Keratinocyte (primary cell): ENCODE data around the gene OPTC. TPM values are rescaled to one million over a fixed set of nuclear protein-coding genes. Genes with fewer than 3 reads are reported as not detected.

ENCODE experiments used
- DNase-seq: peaks from one replicate; pipeline ENCODE4 v3.0.0-alpha.2; 2011; ENCODE audit warnings: low read depth, missing footprints, low spot score
- FAIRE-seq: peaks from 2 replicates; lab custom pipeline; 2011; peaks lifted over from hg19 to GRCh38; lab: Jason Lieb, UNC
- H2AFZ ChIP-seq: 2 replicates; pipeline ENCODE4 v1.6.0; 2012; ENCODE audit warnings: low read length, control low read depth, inconsistent platforms; ENCODE audit not compliant: control insufficient read depth
- H3K27ac ChIP-seq: 2 replicates; pipeline ENCODE4 v1.5.1; 2011; ENCODE audit warnings: low read length; ENCODE audit not compliant: control insufficient read depth, insufficient read depth
- H3K27me3 ChIP-seq: 3 replicates; pipeline ENCODE4 v1.6.0; 2011; ENCODE audit warnings: low read length; ENCODE audit not compliant: control insufficient read depth, insufficient read depth; ENCODE audit errors: extremely low read depth
- H3K36me3 ChIP-seq, 2 experiments: 2 replicates in 1 of 2; 3 replicates in 1 of 2; pipeline ENCODE4 v1.5.1; 2011; ENCODE audit warnings: low read length in 2 of 2, mild to moderate bottlenecking in 1 of 2; ENCODE audit not compliant: control insufficient read depth in 2 of 2, insufficient read depth in 2 of 2; ENCODE audit errors: extremely low read depth in 1 of 2
- H3K4me1 ChIP-seq: 3 replicates; pipeline ENCODE4 v1.5.1; 2011; ENCODE audit warnings: low read length; ENCODE audit not compliant: control insufficient read depth, insufficient read depth; ENCODE audit errors: extremely low read depth
- H3K4me2 ChIP-seq: 3 replicates; pipeline ENCODE4 v1.6.0; 2011; ENCODE audit warnings: low read depth, low read length; ENCODE audit not compliant: control insufficient read depth, insufficient read depth; ENCODE audit errors: extremely low read depth
- H3K4me3 ChIP-seq, 3 experiments: fragments of 200-600 bp in 1 of 3; sonication (generic) in 1 of 3; 2 replicates in 2 of 3; 3 replicates in 1 of 3; pipeline ENCODE4 v1.5.1; 2011 to 2016; ENCODE audit warnings: low read length in 3 of 3, mild to moderate bottlenecking in 3 of 3, control low read depth in 2 of 3, inconsistent platforms in 1 of 3, low read depth in 1 of 3, mixed read lengths in 1 of 3, mixed run types in 1 of 3, moderate library complexity in 1 of 3; ENCODE audit not compliant: control insufficient read depth in 2 of 3, insufficient read depth in 2 of 3; ENCODE audit errors: extremely low read depth in 1 of 3
- H3K79me2 ChIP-seq: 2 replicates; pipeline ENCODE4 v1.6.0; 2012; ENCODE audit warnings: low read length; ENCODE audit not compliant: control insufficient read depth, insufficient read depth
- H3K9ac ChIP-seq: 3 replicates; pipeline ENCODE4 v1.6.0; 2011; ENCODE audit warnings: low read length; ENCODE audit not compliant: control insufficient read depth, insufficient read depth; ENCODE audit errors: extremely low read depth
- H3K9me1 ChIP-seq: 3 replicates; pipeline ENCODE4 v1.6.0; 2011; ENCODE audit warnings: low read length; ENCODE audit not compliant: control insufficient read depth, insufficient read depth; ENCODE audit errors: extremely low read depth
- H3K9me3 ChIP-seq: 2 replicates; pipeline ENCODE4 v1.5.1; 2012; ENCODE audit warnings: low read depth, low read length; ENCODE audit not compliant: control insufficient read depth
- H4K20me1 ChIP-seq: 3 replicates; pipeline ENCODE4 v1.6.0; 2011; ENCODE audit warnings: low read length; ENCODE audit not compliant: control insufficient read depth, insufficient read depth; ENCODE audit errors: extremely low read depth
- EZH2 ChIP-seq: IDR thresholded peaks from one replicate; pipeline ENCODE4 v1.6.1; 2012; ENCODE audit warnings: inconsistent platforms, mild to moderate bottlenecking, low read length, moderate library complexity
- dilution Hi-C: fragments of 300-500 bp; cut with MboI; formaldehyde crosslinking; loops from one replicate; pipeline ENCODE4 v1.7.0; 2020; ENCODE audit warnings: low sequenced_read_pairs; ENCODE audit not compliant: extremely low pct_ligation_motif_present
- polyA plus RNA-seq, 5 experiments: library from polyadenylated mRNA; depleted of rRNA in 3 of 5; stranded (reverse) in 3 of 5; stranded (forward) in 1 of 5; unstranded in 1 of 5; fragments of >200 nt; gene quantifications; 1 replicate in 1 of 5; 2 replicates in 3 of 5; 3 replicates in 1 of 5; pipeline versions ENCODE4 v1.2.1 to v1.2.3, GENCODE V29; 2011 to 2012; ENCODE audit warnings: missing spikeins in 2 of 5, low read depth in 1 of 5, low replicate concordance in 1 of 5
- TF ChIP-seq, protein P1 (sequence below), 3 experiments: IDR thresholded peaks in 1 of 3; conservative IDR thresholded peaks in 1 of 3; optimal IDR thresholded peaks in 1 of 3; 2 replicates in 2 of 3; 3 replicates in 1 of 3; pipeline versions ENCODE3 to v1.5.1; 2011; ENCODE audit warnings: low read length in 3 of 3, mild to moderate bottlenecking in 3 of 3, moderate library complexity in 2 of 3, control low read depth in 1 of 3, inconsistent platforms in 1 of 3; ENCODE audit not compliant: insufficient read depth in 2 of 3; ENCODE audit errors: extremely low read depth in 1 of 3

The OPTC gene
- polyA plus RNA-seq, 1 donor (not counting 4 experiments of a cell fraction or from before 2014, with no cell fraction given) = not detected

DNA sequence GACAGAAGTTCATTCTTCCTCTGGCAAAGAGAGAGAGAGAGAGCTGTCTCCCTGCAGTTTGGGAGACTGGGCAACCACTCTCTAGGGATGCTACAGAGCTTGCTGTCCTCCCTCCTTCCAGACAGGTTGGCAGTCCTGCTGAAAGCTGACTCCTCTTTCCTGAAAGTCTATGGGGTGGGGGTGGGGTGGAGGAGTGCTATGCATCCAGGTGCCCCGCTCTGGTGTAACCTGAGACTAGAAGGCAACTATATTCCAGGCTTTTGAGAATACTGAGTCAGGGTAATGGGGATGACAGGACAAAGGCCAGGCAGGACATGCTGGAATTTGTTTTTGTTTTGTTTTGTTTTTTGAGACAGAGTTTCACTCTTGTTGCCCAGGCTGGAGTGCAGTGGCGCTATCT lies 55.4 kb downstream of the OPTC start:
- dilution Hi-C loops = loop anchor here (5.0 kb wide), 1 partner anchor 53 kb away; no protein-coding TSS in a partner anchor
- Histone ChIP-seq H3K27me3 (no peaks in the 10 kb centered on the region), H2AFZ (no peak overlapping the region), H3K27ac (no peak overlapping the region), H3K79me2 (no peaks in the 10 kb centered on the region), H3K4me3 (no peak overlapping the region), H3K4me2 (no peak overlapping the region), H3K4me1 (peaks cover 12% of the 10 kb centered on the region), H3K9ac (no peak overlapping the region), H3K36me3 (no peaks in the 10 kb centered on the region), H3K9me1 (no peaks in the 10 kb centered on the region), H4K20me1 (no peaks in the 10 kb centered on the region), H3K9me3 (no peaks in the 10 kb centered on the region)
- TF ChIP-seq EZH2 = no peak
- TF ChIP-seq, protein P1, sequence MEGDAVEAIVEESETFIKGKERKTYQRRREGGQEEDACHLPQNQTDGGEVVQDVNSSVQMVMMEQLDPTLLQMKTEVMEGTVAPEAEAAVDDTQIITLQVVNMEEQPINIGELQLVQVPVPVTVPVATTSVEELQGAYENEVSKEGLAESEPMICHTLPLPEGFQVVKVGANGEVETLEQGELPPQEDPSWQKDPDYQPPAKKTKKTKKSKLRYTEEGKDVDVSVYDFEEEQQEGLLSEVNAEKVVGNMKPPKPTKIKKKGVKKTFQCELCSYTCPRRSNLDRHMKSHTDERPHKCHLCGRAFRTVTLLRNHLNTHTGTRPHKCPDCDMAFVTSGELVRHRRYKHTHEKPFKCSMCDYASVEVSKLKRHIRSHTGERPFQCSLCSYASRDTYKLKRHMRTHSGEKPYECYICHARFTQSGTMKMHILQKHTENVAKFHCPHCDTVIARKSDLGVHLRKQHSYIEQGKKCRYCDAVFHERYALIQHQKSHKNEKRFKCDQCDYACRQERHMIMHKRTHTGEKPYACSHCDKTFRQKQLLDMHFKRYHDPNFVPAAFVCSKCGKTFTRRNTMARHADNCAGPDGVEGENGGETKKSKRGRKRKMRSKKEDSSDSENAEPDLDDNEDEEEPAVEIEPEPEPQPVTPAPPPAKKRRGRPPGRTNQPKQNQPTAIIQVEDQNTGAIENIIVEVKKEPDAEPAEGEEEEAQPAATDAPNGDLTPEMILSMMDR (optimal IDR thresholded peaks at IDR 0.05 in 1 of 3, IDR thresholded peaks at IDR 0.05 in 1 of 3, conservative IDR thresholded peaks at IDR 0.05 in 1 of 3; ENCODE audit: extremely low read depth in 1 of 3, insufficient read depth in 2 of 3, low read length in 3 of 3) = no peak
- no peak for DNase-seq
- FAIRE-seq = no peak

GRCh38 chr1:203550846-203551245 lies 56.9 kb downstream of the OPTC start:
- no peak overlapping the region for H3K9ac ChIP-seq
- no peak overlapping the region for H3K4me3 ChIP-seq
- H3K79me2 ChIP-seq = no peaks in the 10 kb centered on the region
- H3K4me1 ChIP-seq = peaks cover 7% of the 10 kb centered on the region
- no peak overlapping the region for H3K4me2 ChIP-seq
- no peak for FAIRE-seq
- H3K9me1 ChIP-seq = no peaks in the 10 kb centered on the region
- no peak overlapping the region for H2AFZ ChIP-seq
- H4K20me1 ChIP-seq = no peaks in the 10 kb centered on the region
- no peaks in the 10 kb centered on the region for H3K27me3 ChIP-seq
- TF ChIP-seq, protein P1 (optimal IDR thresholded peaks at IDR 0.05 in 1 of 3, IDR thresholded peaks at IDR 0.05 in 1 of 3, conservative IDR thresholded peaks at IDR 0.05 in 1 of 3; ENCODE audit: extremely low read depth in 1 of 3, insufficient read depth in 2 of 3, low read length in 3 of 3) = no peak
- no peak for TF ChIP-seq EZH2
- DNase-seq = no peak
- dilution Hi-C loops = no loop called here
- H3K9me3 ChIP-seq = no peaks in the 10 kb centered on the region
- no peak overlapping the region for H3K27ac ChIP-seq
- H3K36me3 ChIP-seq = no peaks in the 10 kb centered on the region
